WTC11 (cell line): Measurements from ENCODE around the gene DDC. TPM values are rescaled to one million over a fixed set of nuclear protein-coding genes. Genes with fewer than 3 reads are reported as not detected.

Experiments used
- ATAC-seq: fragments of 200-7000 bp; cut with Tn5 transposase; 2 replicates; pipeline ENCODE4 v1.10.0; 2021; ENCODE audit warnings: mild to moderate bottlenecking, moderate library complexity
- CTCF ChIA-PET: fragments of 300-600 bp; sonication (Branson Sonifier 250); formaldehyde crosslinking; loops from one replicate; lab custom pipeline; 2021; ENCODE audit warnings: antibody characterized with exemption; lab: Charles Lee
- POLR2A ChIA-PET: fragments of 350-600 bp; sonication (Branson Sonifier 250); formaldehyde crosslinking; loops from one replicate; lab custom pipeline; 2021; ENCODE audit warnings: antibody characterized with exemption; lab: Charles Lee
- DNase-seq: peaks from one replicate; pipeline ENCODE4 v3.0.0; 2021; ENCODE audit warnings: low spot score
- H3K27ac Mint-ChIP-seq: 2 replicates; pipeline ENCODE4 v1.8.0; 2021; ENCODE audit warnings: mixed read lengths
- H3K27me3 Mint-ChIP-seq: 2 replicates; pipeline ENCODE4 v1.8.0; 2021; ENCODE audit warnings: low read depth, mild to moderate bottlenecking, moderate library complexity, mixed read lengths
- H3K36me3 Mint-ChIP-seq: 2 replicates; pipeline ENCODE4 v1.8.0; 2021; ENCODE audit warnings: mixed read lengths
- H3K4me1 Mint-ChIP-seq: 2 replicates; pipeline ENCODE4 v1.8.0; 2022; ENCODE audit warnings: mixed read lengths
- H3K4me3 Mint-ChIP-seq: 2 replicates; pipeline ENCODE4 v1.8.0; 2021; ENCODE audit warnings: mild to moderate bottlenecking, moderate library complexity, mixed read lengths
- H3K9me3 Mint-ChIP-seq: 2 replicates; pipeline ENCODE4 v1.8.0; 2021; ENCODE audit warnings: mixed read lengths
- ATF2 ChIP-seq: sonication (generic); formaldehyde crosslinking; IDR thresholded peaks from 2 replicates; pipeline ENCODE4 v1.8.1; 2022; ENCODE audit warnings: low read depth, missing genetic modification reagents, borderline replicate concordance
- ATF3 ChIP-seq: sonication (generic); formaldehyde crosslinking; conservative IDR thresholded peaks from 2 replicates; pipeline ENCODE4 v1.8.1; 2022; ENCODE audit warnings: mild to moderate bottlenecking, missing genetic modification reagents
- E2F1 ChIP-seq: sonication (generic); formaldehyde crosslinking; IDR thresholded peaks from 2 replicates; pipeline ENCODE4 v1.8.0; 2022; ENCODE audit warnings: mild to moderate bottlenecking, missing genetic modification reagents
- E2F5 ChIP-seq: sonication (generic); formaldehyde crosslinking; IDR thresholded peaks from 2 replicates; pipeline ENCODE4 v1.8.1; 2022; ENCODE audit warnings: mild to moderate bottlenecking, moderate library complexity, missing genetic modification reagents
- GRHL2 ChIP-seq: fragments of 250-450 bp; sonication (Bioruptor Pico); IDR thresholded peaks from 2 replicates; pipeline ENCODE4 v1.8.0; 2022; ENCODE audit warnings: mild to moderate bottlenecking, moderate library complexity; ENCODE audit not compliant: insufficient replicate concordance, severe bottlenecking
- HMGA2 ChIP-seq: fragments of 250-450 bp; sonication (Bioruptor Pico); IDR thresholded peaks from 2 replicates; pipeline ENCODE4 v1.4.0; 2021; ENCODE audit warnings: mild to moderate bottlenecking, moderate library complexity
- KAT7 ChIP-seq: sonication (generic); formaldehyde crosslinking; IDR thresholded peaks from 2 replicates; pipeline ENCODE4 v1.8.1; 2023; ENCODE audit warnings: missing genetic modification reagents, mild to moderate bottlenecking, borderline replicate concordance
- MXD4 ChIP-seq: fragments of 250-450 bp; sonication (Bioruptor Pico); IDR thresholded peaks from 2 replicates; pipeline ENCODE4 v1.8.0; 2021; ENCODE audit warnings: mild to moderate bottlenecking, moderate library complexity, borderline replicate concordance
- NFYB ChIP-seq: sonication (generic); formaldehyde crosslinking; conservative IDR thresholded peaks from 2 replicates; pipeline ENCODE4 v1.8.0; 2022; ENCODE audit warnings: low read depth, missing genetic modification reagents
- NR2C2 ChIP-seq: sonication (generic); formaldehyde crosslinking; IDR thresholded peaks from 2 replicates; pipeline ENCODE4 v1.8.0; 2022; ENCODE audit warnings: mild to moderate bottlenecking, missing genetic modification reagents
- OVOL2 ChIP-seq: fragments of 250-450 bp; sonication (Bioruptor Pico); IDR thresholded peaks from 2 replicates; pipeline ENCODE4 v1.9.0; 2021; ENCODE audit warnings: mild to moderate bottlenecking, borderline replicate concordance
- TP53 ChIP-seq: sonication (generic); formaldehyde crosslinking; IDR thresholded peaks from 2 replicates; pipeline ENCODE4 v1.8.1; 2023; ENCODE audit warnings: mild to moderate bottlenecking, missing genetic modification reagents
- ZNF396 ChIP-seq: fragments of 250-450 bp; sonication (Bioruptor Pico); IDR thresholded peaks from 2 replicates; pipeline ENCODE4 v1.8.0; 2021; ENCODE audit warnings: mild to moderate bottlenecking, moderate library complexity, borderline replicate concordance
- ZNF512 ChIP-seq: sonication (generic); formaldehyde crosslinking; IDR thresholded peaks from 2 replicates; pipeline ENCODE4 v1.8.1; 2022; ENCODE audit warnings: missing genetic modification reagents, borderline replicate concordance
- ZNF671 ChIP-seq: fragments of 250-450 bp; sonication (Bioruptor Pico); IDR thresholded peaks from 2 replicates; pipeline ENCODE4 v1.8.0; 2021; ENCODE audit warnings: mild to moderate bottlenecking
- ZSCAN18 ChIP-seq: fragments of 250-450 bp; sonication (Bioruptor Pico); IDR thresholded peaks from 2 replicates; pipeline ENCODE4 v2.1.2; 2022; ENCODE audit warnings: mild to moderate bottlenecking, moderate library complexity
- total RNA-seq: library from RNA; stranded (reverse); gene quantifications from 3 replicates; pipeline ENCODE4 v1.2.3, GENCODE V29; 2021
- TF ChIP-seq, protein P1 (sequence below): sonication (generic); formaldehyde crosslinking; IDR thresholded peaks from 2 replicates; pipeline ENCODE4 v1.8.1; 2023; ENCODE audit warnings: mild to moderate bottlenecking, moderate library complexity, missing genetic modification reagents
- TF ChIP-seq, protein P2 (sequence below): sonication (generic); formaldehyde crosslinking; IDR thresholded peaks from 2 replicates; pipeline ENCODE4 v1.8.1; 2023; ENCODE audit warnings: mild to moderate bottlenecking, missing genetic modification reagents, moderate library complexity

The DDC gene
- total RNA-seq, 1 experiment from 2014 or later: not detected

- H3K27me3 Mint-ChIP-seq: peaks cover 17% of the 10 kb centered on the region
- CTCF ChIA-PET: no interaction called here
These were observed 110.2 kb downstream of the DDC start for GRCh38 chr7:50454968-50455367.

DNA sequence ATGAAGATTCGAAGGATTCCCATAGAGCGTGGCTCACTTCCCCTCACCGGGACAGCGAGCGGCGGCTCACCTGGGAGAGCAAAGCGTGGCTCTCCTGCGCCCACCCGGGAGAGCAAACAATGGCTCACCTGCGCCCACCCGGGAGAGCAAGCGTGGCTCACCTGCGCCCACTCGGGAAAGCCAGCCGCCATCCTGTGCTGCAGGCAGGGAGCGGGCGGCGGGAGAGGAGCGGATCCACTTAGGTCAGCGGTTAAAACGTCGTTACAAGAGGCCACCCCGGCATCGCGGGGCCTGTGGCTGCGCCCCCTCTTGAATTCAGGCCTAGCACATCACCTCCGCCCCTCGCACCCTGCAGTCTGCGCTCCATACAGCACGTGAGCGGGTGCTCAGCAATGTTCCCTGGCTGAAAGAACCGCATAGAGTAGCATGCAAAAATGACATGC, 114.6 kb downstream of the DDC start:
- DNase-seq: peak; percentile 25
- peaks cover 8% of the 10 kb centered on the region for H3K36me3 Mint-ChIP-seq
- TF ChIP-seq TP53 (CRISPR knock-in tag) (0 out of 2 replicates have a peak, but pooled peaks have one; percentile 26), E2F1 (CRISPR knock-in tag) (0 out of 2 replicates have a peak, but pooled peaks have one; percentile 3), ATF3 (CRISPR knock-in tag) (no peak)
- TF ChIP-seq, protein P1, sequence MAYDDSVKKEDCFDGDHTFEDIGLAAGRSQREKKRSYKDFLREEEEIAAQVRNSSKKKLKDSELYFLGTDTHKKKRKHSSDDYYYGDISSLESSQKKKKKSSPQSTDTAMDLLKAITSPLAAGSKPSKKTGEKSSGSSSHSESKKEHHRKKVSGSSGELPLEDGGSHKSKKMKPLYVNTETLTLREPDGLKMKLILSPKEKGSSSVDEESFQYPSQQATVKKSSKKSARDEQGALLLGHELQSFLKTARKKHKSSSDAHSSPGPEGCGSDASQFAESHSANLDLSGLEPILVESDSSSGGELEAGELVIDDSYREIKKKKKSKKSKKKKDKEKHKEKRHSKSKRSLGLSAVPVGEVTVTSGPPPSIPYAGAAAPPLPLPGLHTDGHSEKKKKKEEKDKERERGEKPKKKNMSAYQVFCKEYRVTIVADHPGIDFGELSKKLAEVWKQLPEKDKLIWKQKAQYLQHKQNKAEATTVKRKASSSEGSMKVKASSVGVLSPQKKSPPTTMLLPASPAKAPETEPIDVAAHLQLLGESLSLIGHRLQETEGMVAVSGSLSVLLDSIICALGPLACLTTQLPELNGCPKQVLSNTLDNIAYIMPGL (CRISPR knock-in tag): 0 out of 2 replicates have a peak, but pooled peaks have one; percentile 2
- peaks cover 12% of the 10 kb centered on the region for H3K4me1 Mint-ChIP-seq
- H3K27me3 Mint-ChIP-seq: peaks cover 12% of the 10 kb centered on the region
- H3K27ac Mint-ChIP-seq: no peak overlapping the region
- CTCF ChIA-PET: interaction anchor here (1.1 kb wide), 1 partner anchor 710 kb away, joined by 4 read pairs; no protein-coding TSS in a partner anchor
- H3K4me3 Mint-ChIP-seq: peak overlapping the region; percentile 66
- peak; percentile 25; the same call in 1 of the 2 replicates for ATAC-seq
- POLR2A ChIA-PET: no interaction called here
- no peaks in the 10 kb centered on the region for H3K9me3 Mint-ChIP-seq

More at GRCh38 chr7:50454968-50455367, 110.2 kb downstream of the DDC start:
- TF ChIP-seq, protein P2, sequence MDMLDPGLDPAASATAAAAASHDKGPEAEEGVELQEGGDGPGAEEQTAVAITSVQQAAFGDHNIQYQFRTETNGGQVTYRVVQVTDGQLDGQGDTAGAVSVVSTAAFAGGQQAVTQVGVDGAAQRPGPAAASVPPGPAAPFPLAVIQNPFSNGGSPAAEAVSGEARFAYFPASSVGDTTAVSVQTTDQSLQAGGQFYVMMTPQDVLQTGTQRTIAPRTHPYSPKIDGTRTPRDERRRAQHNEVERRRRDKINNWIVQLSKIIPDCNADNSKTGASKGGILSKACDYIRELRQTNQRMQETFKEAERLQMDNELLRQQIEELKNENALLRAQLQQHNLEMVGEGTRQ (CRISPR knock-in tag): no peak
- POLR2A ChIA-PET: no interaction called here
- Mint-ChIP-seq H3K4me1 (peaks cover 7% of the 10 kb centered on the region), H3K27ac (no peak overlapping the region), H3K36me3 (peaks cover 12% of the 10 kb centered on the region), H3K4me3 (no peak overlapping the region), H3K9me3 (peaks cover 13% of the 10 kb centered on the region)
- DNase-seq: no peak
- ATAC-seq: no peak

DNA sequence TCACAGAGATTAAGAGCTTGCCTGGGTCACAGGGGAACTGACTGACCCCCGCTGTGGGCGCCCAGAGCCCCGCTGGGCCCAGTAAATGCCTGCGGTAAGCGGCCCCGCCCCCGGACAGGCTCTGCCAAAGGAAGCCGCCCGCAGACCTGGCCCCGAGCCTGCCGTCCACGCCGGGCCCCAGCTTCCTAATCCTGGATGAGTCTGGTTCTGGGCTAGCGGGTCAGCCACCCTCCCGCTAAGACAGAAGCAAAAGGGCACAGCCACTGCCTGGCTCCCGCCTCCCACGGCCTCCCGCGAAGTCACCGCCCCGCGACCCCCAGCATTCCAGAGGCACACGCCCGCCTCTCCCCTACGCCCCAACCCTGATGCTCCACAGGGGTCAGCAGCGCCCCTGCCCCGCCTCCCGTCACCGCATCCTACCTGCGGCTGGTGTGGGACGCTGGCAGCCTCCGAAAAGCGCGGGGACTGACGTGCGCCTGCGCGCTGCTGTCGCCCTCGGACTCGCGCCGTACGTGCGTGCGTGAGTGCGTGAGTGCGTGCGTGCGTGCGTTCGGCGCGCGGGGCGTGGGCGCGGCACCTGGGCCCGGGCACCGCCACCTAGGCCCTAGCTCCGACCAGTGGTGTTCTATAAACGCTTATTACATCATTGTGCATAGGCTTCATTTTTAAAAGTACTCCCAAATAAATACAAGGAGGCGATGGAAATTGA, 115.2 kb downstream of the DDC start, which contains the start of gene FIGNL1:
TSS of gene FIGNL1 (minus strand) at position 470 of the 709 bp plus-strand sequence. CDS start 3,063 bp downstream, outside the sequence.
- Mint-ChIP-seq H3K27ac (no peak within 1 kb of the TSS), H3K36me3 (peaks cover 8% of the 10 kb centered on the region), H3K4me1 (peaks cover 12% of the 10 kb centered on the region), H3K9me3 (no peaks in the 10 kb centered on the region), H3K27me3 (peaks cover 12% of the 10 kb centered on the region), H3K4me3 (peak within 1 kb of the TSS; percentile 66)
- ATAC-seq: peak; percentile 90
- ChIA-PET CTCF (interaction anchor here (0.6 to 2.2 kb wide), 5 partner anchors 32 to 711 kb away, joined by 3 to 5 read pairs (median 4); partner anchors contain the start of gene ZPBP), POLR2A (no interaction called here)
- DNase-seq: peak; percentile 65
- TF ChIP-seq MXD4 (CRISPR knock-in tag): no peak
- TF ChIP-seq ZSCAN18 (CRISPR knock-in tag): no peak
- TF ChIP-seq GRHL2 (CRISPR knock-in tag): no peak
- TF ChIP-seq NFYB (CRISPR knock-in tag): no peak
- peak; percentile 88; the same call in 1 of the 2 replicates for TF ChIP-seq E2F5 (CRISPR knock-in tag)
- TF ChIP-seq HMGA2: no peak
- TF ChIP-seq NR2C2 (CRISPR knock-in tag): no peak
- TF ChIP-seq KAT7 (CRISPR knock-in tag): no peak
- TF ChIP-seq ZNF512 (CRISPR knock-in tag): no peak
- no peak for TF ChIP-seq ZNF671 (CRISPR knock-in tag)
- TF ChIP-seq TP53 (CRISPR knock-in tag): no peak
- TF ChIP-seq ZNF396 (CRISPR knock-in tag): no peak
- TF ChIP-seq OVOL2: no peak
- no peak for TF ChIP-seq ATF2 (CRISPR knock-in tag)
